SU-DHL-6 (cell line): ENCODE measurements around the gene GPR162.
"Not testable (repeated sequence)": the region's sequence is repeated elsewhere in the genome, so short reads cannot be mapped to it uniquely, and the experiment has no call there.

ENCODE experiments used
- H2AFZ ChIP-seq: fragments of 200-600 bp; sonication (generic); 2 replicates; pipeline ENCODE4 v1.6.1; 2014; ENCODE audit warnings: low read depth, mild to moderate bottlenecking, moderate library complexity, mixed read lengths, antibody characterized with exemption, low read length; ENCODE audit not compliant: severe bottlenecking
- H3F3A ChIP-seq: fragments of 200-600 bp; shearing (Covaris generic); 2 replicates; pipeline ENCODE4 v1.6.0; 2016; ENCODE audit warnings: antibody characterized with exemption, mild to moderate bottlenecking; ENCODE audit not compliant: insufficient read depth
- H3K27ac ChIP-seq: fragments of 200-600 bp; sonication (generic); 2 replicates; pipeline ENCODE4 v1.5.1; 2016; ENCODE audit warnings: low read depth, mild to moderate bottlenecking, low read length, moderate library complexity, mixed read lengths
- H3K27me3 ChIP-seq: fragments of 200-600 bp; sonication (generic), shearing (Covaris generic); 2 replicates; pipeline ENCODE4 v1.6.0; 2014; ENCODE audit warnings: mild to moderate bottlenecking, low read length
- H3K36me3 ChIP-seq: fragments of 200-600 bp; sonication (generic); 2 replicates; pipeline ENCODE4 v1.6.1; 2014; ENCODE audit warnings: mild to moderate bottlenecking, low read length, mixed read lengths
- H3K4me2 ChIP-seq: fragments of 300-600, 200-600 bp; shearing (Covaris generic), sonication (generic); 2 replicates; pipeline ENCODE4 v1.6.0; 2014; ENCODE audit warnings: low read length, low read depth, mild to moderate bottlenecking; ENCODE audit not compliant: poor library complexity, severe bottlenecking
- H3K4me3 ChIP-seq: fragments of 200-600 bp; sonication (generic); 2 replicates; pipeline ENCODE4 v1.5.1; 2014; ENCODE audit warnings: antibody characterized with exemption, low read length, mild to moderate bottlenecking, mixed read lengths; ENCODE audit not compliant: insufficient read depth, poor library complexity, severe bottlenecking
- H3K79me2 ChIP-seq: fragments of 200-600 bp; sonication (generic); 2 replicates; pipeline ENCODE4 v1.6.1; 2014; ENCODE audit warnings: mild to moderate bottlenecking, low read length, moderate library complexity; ENCODE audit not compliant: insufficient read depth
- H3K9ac ChIP-seq: fragments of 200-600 bp; sonication (generic); 2 replicates; pipeline ENCODE4 v1.7.0; 2014; ENCODE audit warnings: mild to moderate bottlenecking, low read length
- H3K9me2 ChIP-seq: fragments of 200-600 bp; sonication (generic); replicated peaks from 2 replicates; pipeline ENCODE4 v1.6.1; 2014; ENCODE audit warnings: low read length; ENCODE audit not compliant: insufficient read depth
- H3K9me3 ChIP-seq: fragments of 200-600 bp; sonication (generic); 2 replicates; pipeline ENCODE4 v1.6.1; 2014; ENCODE audit warnings: low read length, mixed read lengths; ENCODE audit not compliant: insufficient read depth
- H4K20me1 ChIP-seq: fragments of 200-600 bp; sonication (generic); 2 replicates; pipeline ENCODE4 v1.6.1; 2014; ENCODE audit warnings: low read depth, mild to moderate bottlenecking, antibody characterized with exemption, low read length, moderate library complexity, mixed read lengths
- CTCF ChIP-seq: fragments of 200-600 bp; sonication (generic); IDR thresholded peaks from one replicate; pipeline ENCODE4 v1.5.1; 2017; ENCODE audit warnings: antibody characterized with exemption, mild to moderate bottlenecking, low read length, moderate library complexity; ENCODE audit not compliant: insufficient read depth, poor library complexity, severe bottlenecking
- EZH2phosphoT487 ChIP-seq: fragments of 200-600 bp; sonication (generic), shearing (Covaris generic); conservative IDR thresholded peaks from 2 replicates; pipeline ENCODE4 v1.6.1; 2018; ENCODE audit warnings: mild to moderate bottlenecking, antibody characterized with exemption, low read length, moderate library complexity, mixed read lengths

GPR162 gene

GRCh38 chr12:6868211-6869048 lies 46.8 kb downstream of the GPR162 start:
- Histone ChIP-seq H3K79me2 (peaks cover 19% of the 10 kb centered on the region), H3K27ac (peak overlapping the region; percentile 84), H3K36me3 (peaks cover 3% of the 10 kb centered on the region; the same call in 1 of the 2 replicates)

GRCh38 chr12:6869049-6870021 lies 47.7 kb downstream of the GPR162 start:
- peaks cover 19% of the 10 kb centered on the region for H3K79me2 ChIP-seq
- H3K9ac ChIP-seq = peak overlapping the region; percentile 98
- peak overlapping the region; percentile 77 for H3K4me3 ChIP-seq
- no peaks in the 10 kb centered on the region; the same call in 1 of the 2 replicates for H4K20me1 ChIP-seq
- no peaks in the 10 kb centered on the region for H3K9me3 ChIP-seq
- H3K4me2 ChIP-seq = peak overlapping the region; percentile 87
- peaks cover 3% of the 10 kb centered on the region; the same call in 1 of the 2 replicates for H3K36me3 ChIP-seq
- H2AFZ ChIP-seq = no peak overlapping the region
- peaks cover 45% of the 10 kb centered on the region for H3F3A ChIP-seq
- no peaks in the 10 kb centered on the region for H3K9me2 ChIP-seq
- TF ChIP-seq EZH2phosphoT487 = no peak
- TF ChIP-seq CTCF = peak; percentile 75
- H3K27me3 ChIP-seq = no peaks in the 10 kb centered on the region
- H3K27ac ChIP-seq = peak overlapping the region; percentile 84

More at GRCh38 chr12:6868211-6869048, 46.8 kb downstream of the GPR162 start:
- Histone ChIP-seq H3F3A (peaks cover 38% of the 10 kb centered on the region), H3K27me3 (no peaks in the 10 kb centered on the region), H3K4me2 (peak overlapping the region; percentile 87), H4K20me1 (no peaks in the 10 kb centered on the region; the same call in 1 of the 2 replicates), H3K9ac (peak overlapping the region; percentile 98), H3K9me2 (no peaks in the 10 kb centered on the region), H2AFZ (no peak overlapping the region), H3K4me3 (peak overlapping the region; percentile 77), H3K9me3 (no peaks in the 10 kb centered on the region)
- TF ChIP-seq EZH2phosphoT487 (no peak), CTCF (no peak)

- H3K36me3 ChIP-seq, H2AFZ ChIP-seq, H3K4me3 ChIP-seq, H3K27me3 ChIP-seq, H3K9me3 ChIP-seq, H3K9me2 ChIP-seq, H3K9ac ChIP-seq, H4K20me1 ChIP-seq: not testable (repeated sequence)
- peaks cover 19% of the 10 kb centered on the region for H3K79me2 ChIP-seq
- H3K4me2 ChIP-seq = peak overlapping the region; percentile 87
- peak overlapping the region; percentile 69; the same call in 1 of the 2 replicates for H3K27ac ChIP-seq
- peaks cover 48% of the 10 kb centered on the region for H3F3A ChIP-seq
Observed at GRCh38 chr12:6870304-6870703, 48.7 kb downstream of the GPR162 start.
